ENCODE data around the gene SYNPO2. TPM values are rescaled to one million over a fixed set of nuclear protein-coding genes. Genes with fewer than 3 reads are reported as not detected.

The SYNPO2 gene
- polyA plus RNA-seq, 1 donor (not counting 4 experiments of a cell fraction or from before 2014, with no cell fraction given) = 0.34 TPM

DNA sequence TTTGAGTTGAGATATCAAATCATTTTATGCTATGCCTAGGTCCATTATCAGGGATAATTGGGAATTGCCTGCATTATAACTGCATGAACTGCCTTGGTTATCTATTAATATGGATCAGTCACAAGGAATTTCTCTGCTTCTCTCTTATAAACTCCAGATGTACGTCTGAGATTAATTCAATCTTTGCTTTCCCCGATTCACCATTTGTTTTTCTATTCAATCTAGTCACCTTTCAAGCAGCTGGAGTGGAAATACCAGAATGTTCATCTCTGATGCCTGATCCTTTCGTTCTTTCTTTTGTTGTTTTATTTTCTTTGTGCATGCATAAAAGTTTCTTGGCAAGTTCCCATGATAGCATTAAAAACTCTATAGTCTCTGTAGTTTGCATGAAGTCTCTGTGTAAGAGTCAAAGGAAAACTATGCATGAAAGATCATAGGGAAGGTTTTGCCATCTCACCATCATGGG lies 22.6 kb downstream of the SYNPO2 start:
- H4K20me1 ChIP-seq (ENCODE audit: control insufficient read depth, extremely low read depth, insufficient read depth, low read length) = no peaks in the 10 kb centered on the region
- H3K27me3 ChIP-seq (ENCODE audit: control insufficient read depth, extremely low read depth, insufficient read depth, low read length) = no peaks in the 10 kb centered on the region
- no peak for TF ChIP-seq EZH2 (IDR thresholded peaks at IDR 0.05; ENCODE audit: low read length)
- TF ChIP-seq, protein P1, sequence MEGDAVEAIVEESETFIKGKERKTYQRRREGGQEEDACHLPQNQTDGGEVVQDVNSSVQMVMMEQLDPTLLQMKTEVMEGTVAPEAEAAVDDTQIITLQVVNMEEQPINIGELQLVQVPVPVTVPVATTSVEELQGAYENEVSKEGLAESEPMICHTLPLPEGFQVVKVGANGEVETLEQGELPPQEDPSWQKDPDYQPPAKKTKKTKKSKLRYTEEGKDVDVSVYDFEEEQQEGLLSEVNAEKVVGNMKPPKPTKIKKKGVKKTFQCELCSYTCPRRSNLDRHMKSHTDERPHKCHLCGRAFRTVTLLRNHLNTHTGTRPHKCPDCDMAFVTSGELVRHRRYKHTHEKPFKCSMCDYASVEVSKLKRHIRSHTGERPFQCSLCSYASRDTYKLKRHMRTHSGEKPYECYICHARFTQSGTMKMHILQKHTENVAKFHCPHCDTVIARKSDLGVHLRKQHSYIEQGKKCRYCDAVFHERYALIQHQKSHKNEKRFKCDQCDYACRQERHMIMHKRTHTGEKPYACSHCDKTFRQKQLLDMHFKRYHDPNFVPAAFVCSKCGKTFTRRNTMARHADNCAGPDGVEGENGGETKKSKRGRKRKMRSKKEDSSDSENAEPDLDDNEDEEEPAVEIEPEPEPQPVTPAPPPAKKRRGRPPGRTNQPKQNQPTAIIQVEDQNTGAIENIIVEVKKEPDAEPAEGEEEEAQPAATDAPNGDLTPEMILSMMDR (optimal IDR thresholded peaks at IDR 0.05 in 1 of 3, IDR thresholded peaks at IDR 0.05 in 1 of 3, conservative IDR thresholded peaks at IDR 0.05 in 1 of 3; ENCODE audit: extremely low read depth in 1 of 3, insufficient read depth in 2 of 3, low read length in 3 of 3) = no peak
- H3K4me3 ChIP-seq (ENCODE audit: control insufficient read depth in 2 of 3, extremely low read depth in 1 of 3, insufficient read depth in 2 of 3, low read depth in 1 of 3, low read length in 3 of 3) = no peak overlapping the region
- no peaks in the 10 kb centered on the region for H3K79me2 ChIP-seq (ENCODE audit: control insufficient read depth, insufficient read depth, low read length)
- peaks cover 6% of the 10 kb centered on the region for H3K4me1 ChIP-seq (ENCODE audit: control insufficient read depth, extremely low read depth, insufficient read depth, low read length)
- H3K36me3 ChIP-seq (ENCODE audit: control insufficient read depth in 2 of 2, extremely low read depth in 1 of 2, insufficient read depth in 2 of 2, low read length in 2 of 2) = no peaks in the 10 kb centered on the region
- peak overlapping the region; percentile 35 for H2AFZ ChIP-seq (ENCODE audit: control insufficient read depth, low read length)
- FAIRE-seq = no peak
- no peak overlapping the region for H3K9ac ChIP-seq (ENCODE audit: control insufficient read depth, extremely low read depth, insufficient read depth, low read length)
- no peak overlapping the region for H3K4me2 ChIP-seq (ENCODE audit: control insufficient read depth, extremely low read depth, insufficient read depth, low read depth, low read length)
- H3K27ac ChIP-seq (ENCODE audit: control insufficient read depth, insufficient read depth, low read length) = no peak overlapping the region
- DNase-seq (ENCODE audit: low read depth, low spot score) = no peak
- no peaks in the 10 kb centered on the region for H3K9me1 ChIP-seq (ENCODE audit: control insufficient read depth, extremely low read depth, insufficient read depth, low read length)
- dilution Hi-C loops (cut with MboI; ENCODE audit: extremely low pct_ligation_motif_present, low sequenced_read_pairs) = no loop called here
- H3K9me3 ChIP-seq (ENCODE audit: control insufficient read depth, low read depth, low read length) = no peaks in the 10 kb centered on the region

DNA sequence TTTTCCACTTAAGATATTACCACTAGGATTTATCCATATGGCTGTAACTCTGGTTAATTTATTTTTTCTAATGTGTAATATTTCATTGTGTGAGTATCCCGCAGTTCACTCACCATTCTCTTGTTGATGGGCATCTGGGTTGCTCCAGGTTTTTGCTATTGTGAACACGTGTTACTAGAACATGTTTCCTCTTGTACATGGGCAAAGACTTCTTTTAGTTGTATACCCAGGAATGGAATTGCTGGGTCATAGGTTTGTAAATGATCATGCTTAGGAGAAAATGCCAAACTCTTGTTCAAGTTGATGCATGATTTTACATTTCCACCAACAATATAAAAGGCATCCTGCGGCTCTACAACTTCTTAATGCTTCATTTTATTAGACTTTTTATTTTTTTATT lies 26.8 kb downstream of the SYNPO2 start:
- Histone ChIP-seq H3K4me3 (ENCODE audit: control insufficient read depth in 2 of 3, extremely low read depth in 1 of 3, insufficient read depth in 2 of 3, low read depth in 1 of 3, low read length in 3 of 3) (no peak overlapping the region), H3K79me2 (ENCODE audit: control insufficient read depth, insufficient read depth, low read length) (no peaks in the 10 kb centered on the region), H3K4me1 (ENCODE audit: control insufficient read depth, extremely low read depth, insufficient read depth, low read length) (peaks cover 21% of the 10 kb centered on the region), H4K20me1 (ENCODE audit: control insufficient read depth, extremely low read depth, insufficient read depth, low read length) (no peaks in the 10 kb centered on the region), H3K27ac (ENCODE audit: control insufficient read depth, insufficient read depth, low read length) (peak overlapping the region; percentile 23), H2AFZ (ENCODE audit: control insufficient read depth, low read length) (no peak overlapping the region), H3K9ac (ENCODE audit: control insufficient read depth, extremely low read depth, insufficient read depth, low read length) (no peak overlapping the region), H3K9me1 (ENCODE audit: control insufficient read depth, extremely low read depth, insufficient read depth, low read length) (no peaks in the 10 kb centered on the region), H3K9me3 (ENCODE audit: control insufficient read depth, low read depth, low read length) (no peaks in the 10 kb centered on the region), H3K36me3 (ENCODE audit: control insufficient read depth in 2 of 2, extremely low read depth in 1 of 2, insufficient read depth in 2 of 2, low read length in 2 of 2) (no peaks in the 10 kb centered on the region), H3K4me2 (ENCODE audit: control insufficient read depth, extremely low read depth, insufficient read depth, low read depth, low read length) (no peak overlapping the region), H3K27me3 (ENCODE audit: control insufficient read depth, extremely low read depth, insufficient read depth, low read length) (no peaks in the 10 kb centered on the region)
- peak; percentile 68 for DNase-seq (ENCODE audit: low read depth, low spot score)
- dilution Hi-C loops (cut with MboI; ENCODE audit: extremely low pct_ligation_motif_present, low sequenced_read_pairs) = no loop called here
- TF ChIP-seq, protein P1 (optimal IDR thresholded peaks at IDR 0.05 in 1 of 3, IDR thresholded peaks at IDR 0.05 in 1 of 3, conservative IDR thresholded peaks at IDR 0.05 in 1 of 3; ENCODE audit: extremely low read depth in 1 of 3, insufficient read depth in 2 of 3, low read length in 3 of 3) = no peak
- TF ChIP-seq EZH2 (IDR thresholded peaks at IDR 0.05; ENCODE audit: low read length) = no peak
- FAIRE-seq = peak; percentile 92
